Chondrocyte (in vitro differentiated cells): ENCODE data around the gene DEDD. TPM values are rescaled to one million over a fixed set of nuclear protein-coding genes. Genes with fewer than 3 reads are reported as not detected.
A peak's percentile ranks its signal among the peaks of the same experiment; 100 is the strongest.

ENCODE experiments used
- DNase-seq: peaks from one replicate; pipeline ENCODE4 v3.0.0; 2021; ENCODE audit warnings: mixed read lengths, low spot score
- H3K27ac Mint-ChIP-seq: one replicate; pipeline ENCODE4 v1.8.0; 2021; ENCODE audit warnings: mild to moderate bottlenecking, moderate library complexity, mixed read lengths; ENCODE audit not compliant: unreplicated experiment
- H3K27me3 Mint-ChIP-seq: 2 replicates; pipeline ENCODE4 v1.8.0; 2021; ENCODE audit warnings: low read depth, mixed read lengths
- H3K36me3 Mint-ChIP-seq: 2 replicates; pipeline ENCODE4 v1.8.0; 2021; ENCODE audit warnings: low read depth, mixed read lengths
- H3K4me1 Mint-ChIP-seq: 2 replicates; pipeline ENCODE4 v1.8.0; 2021; ENCODE audit warnings: low read depth, mild to moderate bottlenecking, mixed read lengths
- H3K4me3 Mint-ChIP-seq: one replicate; pipeline ENCODE4 v1.8.0; 2021; ENCODE audit warnings: mild to moderate bottlenecking, moderate library complexity, mixed read lengths; ENCODE audit not compliant: unreplicated experiment
- H3K9me3 Mint-ChIP-seq: 2 replicates; pipeline ENCODE4 v1.8.0; 2021; ENCODE audit warnings: low read depth, mixed read lengths
- total RNA-seq: library from RNA; stranded (reverse); gene quantifications from 3 replicates; pipeline ENCODE4 v1.2.1, GENCODE V29; 2021
- TF ChIP-seq, protein P1 (sequence below): fragments of 200-600 bp; sonication (generic); IDR thresholded peaks from 2 replicates; pipeline ENCODE4 v1.5.0; 2021; ENCODE audit warnings: antibody characterized with exemption, mild to moderate bottlenecking, moderate library complexity

DEDD gene
- total RNA-seq, 1 donor from 2014 or later, result 36.7 TPM

DNA sequence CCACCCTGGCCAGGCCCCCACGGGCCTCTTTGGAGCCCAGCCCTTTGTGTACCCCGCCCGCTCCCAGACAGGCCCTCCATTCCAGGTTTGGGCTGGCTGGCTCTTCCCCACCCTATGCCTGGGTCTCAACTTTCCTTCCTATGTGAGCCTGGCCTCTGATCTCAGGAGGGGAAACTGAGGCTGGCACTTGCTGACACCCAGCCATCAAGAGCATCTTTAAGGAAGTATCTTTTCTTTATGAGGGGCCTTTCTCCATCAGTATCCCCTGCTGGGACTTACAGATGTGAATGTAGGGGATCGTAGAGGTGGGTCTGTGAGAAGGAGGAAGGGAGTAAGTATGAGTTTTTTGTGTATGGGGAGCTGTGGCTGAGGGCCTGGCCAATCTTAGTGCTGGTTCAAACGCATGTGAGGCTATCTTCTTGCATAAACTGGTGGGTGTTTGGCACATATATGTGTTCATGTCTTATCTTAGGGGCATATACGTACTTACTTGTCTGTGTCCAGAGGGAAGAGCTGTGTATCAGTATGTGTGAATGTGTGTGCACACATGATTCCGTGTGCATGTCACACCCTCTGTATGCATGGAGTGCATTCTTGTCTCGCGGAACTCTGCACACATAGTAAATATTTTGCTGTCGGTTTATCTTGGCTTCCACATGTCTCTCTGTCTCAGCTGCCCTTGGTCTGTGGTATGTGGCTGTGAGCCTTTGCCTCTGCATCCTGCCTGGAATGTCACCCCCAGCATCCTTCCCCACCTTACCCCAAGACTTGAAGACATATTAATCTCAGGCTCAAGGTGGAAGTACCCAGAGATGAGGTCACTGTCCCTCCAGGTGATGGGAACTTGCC is 48.5 kb downstream of the DEDD start:
- no peaks in the 10 kb centered on the region for H3K36me3 Mint-ChIP-seq
- H3K27ac Mint-ChIP-seq, result peak overlapping the region; percentile 58

DNA sequence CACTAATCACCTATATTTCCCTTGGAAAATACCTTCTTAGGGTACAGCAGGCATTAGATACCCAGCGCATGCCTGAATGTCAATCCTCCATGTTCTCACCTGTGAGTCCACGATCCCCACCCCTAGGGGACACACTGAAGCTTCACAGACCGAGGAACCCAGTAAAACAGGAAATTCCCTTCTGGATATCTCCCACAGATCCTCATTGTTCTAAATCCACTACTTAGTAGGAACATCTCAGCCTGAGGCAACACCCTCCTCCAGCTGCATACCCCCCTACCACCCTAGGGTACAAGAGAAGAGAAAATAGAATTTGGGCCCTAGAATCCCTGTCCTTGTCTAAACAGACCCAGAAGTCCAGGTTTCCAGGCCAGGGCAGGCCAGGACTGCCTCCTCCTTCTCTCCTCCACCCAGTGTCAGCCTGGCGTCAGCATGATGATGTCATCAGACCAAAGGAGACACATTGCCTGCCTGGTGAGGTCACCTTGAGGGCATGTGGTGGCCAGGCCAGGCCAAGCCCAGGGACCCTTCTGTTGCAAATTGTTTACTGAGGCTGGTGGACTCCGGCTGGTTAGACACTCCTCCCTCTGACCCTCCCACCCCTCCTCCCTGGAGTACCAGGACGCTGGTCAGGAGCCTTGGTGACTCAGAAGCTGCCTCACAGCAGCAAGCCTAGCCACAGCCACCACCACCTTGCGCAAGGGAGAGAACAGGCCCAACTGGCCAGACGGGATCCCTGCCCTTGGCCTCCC is 49.3 kb downstream of the DEDD start:
- TF ChIP-seq, protein P1, sequence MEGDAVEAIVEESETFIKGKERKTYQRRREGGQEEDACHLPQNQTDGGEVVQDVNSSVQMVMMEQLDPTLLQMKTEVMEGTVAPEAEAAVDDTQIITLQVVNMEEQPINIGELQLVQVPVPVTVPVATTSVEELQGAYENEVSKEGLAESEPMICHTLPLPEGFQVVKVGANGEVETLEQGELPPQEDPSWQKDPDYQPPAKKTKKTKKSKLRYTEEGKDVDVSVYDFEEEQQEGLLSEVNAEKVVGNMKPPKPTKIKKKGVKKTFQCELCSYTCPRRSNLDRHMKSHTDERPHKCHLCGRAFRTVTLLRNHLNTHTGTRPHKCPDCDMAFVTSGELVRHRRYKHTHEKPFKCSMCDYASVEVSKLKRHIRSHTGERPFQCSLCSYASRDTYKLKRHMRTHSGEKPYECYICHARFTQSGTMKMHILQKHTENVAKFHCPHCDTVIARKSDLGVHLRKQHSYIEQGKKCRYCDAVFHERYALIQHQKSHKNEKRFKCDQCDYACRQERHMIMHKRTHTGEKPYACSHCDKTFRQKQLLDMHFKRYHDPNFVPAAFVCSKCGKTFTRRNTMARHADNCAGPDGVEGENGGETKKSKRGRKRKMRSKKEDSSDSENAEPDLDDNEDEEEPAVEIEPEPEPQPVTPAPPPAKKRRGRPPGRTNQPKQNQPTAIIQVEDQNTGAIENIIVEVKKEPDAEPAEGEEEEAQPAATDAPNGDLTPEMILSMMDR, result no peak
- Mint-ChIP-seq H3K9me3 (no peaks in the 10 kb centered on the region), H3K27me3 (no peaks in the 10 kb centered on the region), H3K27ac (peak overlapping the region; percentile 58), H3K36me3 (no peaks in the 10 kb centered on the region), H3K4me1 (peaks cover 38% of the 10 kb centered on the region), H3K4me3 (no peak overlapping the region)
- DNase-seq, result no peak

More for the DNA sequence above, 48.5 kb downstream of the DEDD start:
- Mint-ChIP-seq H3K27me3 (no peaks in the 10 kb centered on the region), H3K9me3 (no peaks in the 10 kb centered on the region), H3K4me1 (peaks cover 38% of the 10 kb centered on the region), H3K4me3 (no peak overlapping the region)
- TF ChIP-seq, protein P1, result no peak
- DNase-seq, result peak; percentile 1

DNA sequence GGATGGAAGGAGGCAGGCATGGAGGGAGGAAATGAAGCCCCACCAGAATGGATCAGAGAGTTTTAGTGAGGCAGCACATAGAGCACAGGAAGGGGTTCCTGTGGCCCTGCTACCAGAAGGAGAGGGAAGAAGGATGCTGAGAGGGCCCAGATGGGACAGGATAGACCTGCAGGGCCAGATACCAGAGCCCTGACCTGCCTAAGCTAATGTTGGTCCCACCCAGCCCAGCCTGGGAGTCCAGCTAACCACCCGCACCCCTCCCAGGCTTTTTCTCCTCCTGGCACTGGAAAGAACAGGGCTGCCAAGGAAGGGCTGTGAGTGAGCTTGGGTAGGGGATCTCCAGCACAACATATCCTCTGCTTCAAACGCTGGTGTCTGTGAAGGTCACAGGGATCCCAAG is 50.0 kb downstream of the DEDD start:
- Mint-ChIP-seq H3K4me1 (peaks cover 38% of the 10 kb centered on the region), H3K27ac (no peak overlapping the region), H3K36me3 (no peaks in the 10 kb centered on the region), H3K27me3 (no peaks in the 10 kb centered on the region), H3K9me3 (no peaks in the 10 kb centered on the region), H3K4me3 (no peak overlapping the region)
- DNase-seq, result no peak
- TF ChIP-seq, protein P1, result no peak

DNA sequence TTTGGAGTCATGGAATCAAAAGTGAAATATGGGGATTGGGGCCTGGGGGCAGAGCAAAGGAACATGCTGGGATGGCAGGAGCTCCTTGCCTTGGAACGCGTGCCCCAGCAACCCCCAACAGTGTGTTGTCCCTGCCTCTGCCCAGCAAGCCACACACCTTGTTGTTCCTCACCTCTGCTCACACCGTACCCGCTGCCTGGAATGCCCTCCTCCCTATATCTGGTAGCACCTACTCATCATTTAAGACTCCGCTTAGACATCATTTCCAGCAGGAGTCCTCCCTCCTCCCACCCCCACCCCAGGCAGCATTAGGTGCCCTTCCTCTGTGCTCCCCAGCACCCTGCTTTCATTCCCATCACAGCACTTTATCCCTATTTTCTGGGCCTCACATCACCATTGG is 50.9 kb downstream of the DEDD start:
- H3K27ac Mint-ChIP-seq, result no peak overlapping the region
- H3K27me3 Mint-ChIP-seq, result no peaks in the 10 kb centered on the region
- H3K4me1 Mint-ChIP-seq, result peaks cover 38% of the 10 kb centered on the region
- no peak overlapping the region for H3K4me3 Mint-ChIP-seq
- no peaks in the 10 kb centered on the region for H3K9me3 Mint-ChIP-seq
- H3K36me3 Mint-ChIP-seq, result no peaks in the 10 kb centered on the region
- TF ChIP-seq, protein P1, result no peak
- no peak for DNase-seq
